Epidermal melanocyte (primary cell): ENCODE measurements around the gene AGBL5.

Experiments used
- DNase-seq: peaks from one replicate; pipeline ENCODE4 v3.0.0; 2011; ENCODE audit warnings: low spot score; ENCODE audit not compliant: insufficient read length

AGBL5 gene

DNA sequence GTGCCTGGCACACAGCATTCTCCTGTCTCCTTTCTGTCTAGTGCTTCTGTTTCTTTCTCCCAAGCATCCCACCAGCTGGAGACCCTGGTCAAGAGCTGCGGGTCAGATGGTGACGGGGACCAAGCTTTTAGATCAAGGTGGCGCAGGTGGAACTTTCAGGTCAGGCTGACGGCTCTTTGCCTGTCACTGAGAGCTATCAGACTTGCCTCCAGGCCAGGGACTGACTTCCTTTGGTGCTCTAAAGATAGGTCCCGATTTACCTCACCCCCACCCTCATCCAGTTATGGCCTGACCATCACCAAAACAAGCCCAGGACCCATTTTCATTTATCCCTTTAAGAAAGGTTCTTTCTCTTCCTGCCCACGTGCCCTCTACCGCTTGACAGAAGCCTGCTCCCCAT is 25.8 kb downstream of the AGBL5 start:
- no peak for DNase-seq

DNA sequence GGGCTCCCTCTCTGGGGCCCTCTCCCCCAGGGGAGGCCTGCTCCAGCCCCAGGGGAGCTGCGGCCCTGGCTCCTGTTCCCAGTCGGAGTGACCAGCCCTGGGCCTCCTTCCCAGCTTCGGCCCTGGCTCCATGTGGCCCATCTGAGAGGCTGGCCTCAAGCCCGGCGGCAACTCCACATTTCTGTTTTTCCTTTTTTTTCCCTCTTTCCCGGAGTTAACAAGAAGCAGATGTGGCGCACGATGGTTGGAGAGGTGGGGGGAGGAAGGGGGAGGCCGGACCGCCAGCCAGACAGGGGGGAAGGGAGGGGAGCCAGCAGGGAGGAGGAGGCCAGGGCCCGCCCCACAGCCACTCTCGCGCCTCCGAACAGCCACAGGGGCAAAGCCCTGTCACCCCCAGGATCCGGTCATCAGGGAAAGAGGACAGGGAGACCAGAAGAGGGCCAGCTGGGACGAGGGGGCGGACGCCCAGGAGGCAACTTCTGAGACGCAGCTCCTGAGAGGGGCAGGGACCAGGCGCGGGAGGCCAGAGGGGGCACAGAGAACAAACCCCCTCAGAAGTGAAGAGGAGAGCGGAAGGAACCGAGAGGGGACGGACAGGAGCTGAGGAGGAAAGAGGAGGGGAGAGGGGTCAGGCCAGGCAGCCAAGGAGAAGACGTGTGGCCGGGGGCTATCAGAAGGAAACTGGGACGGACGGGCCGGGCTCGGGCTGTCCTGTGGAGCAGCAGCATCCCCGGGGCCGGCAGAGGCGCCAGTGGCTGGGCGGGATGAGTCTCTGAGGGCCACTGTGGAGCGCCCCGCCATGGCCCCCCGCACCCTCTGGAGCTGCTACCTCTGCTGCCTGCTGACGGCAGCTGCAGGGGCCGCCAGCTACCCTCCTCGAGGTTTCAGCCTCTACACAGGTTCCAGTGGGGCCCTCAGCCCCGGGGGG is 27.1 kb downstream of the AGBL5 start, which contains the start of gene EMILIN1:
EMILIN1 (plus strand) TSS at position 349 of the 928 bp plus-strand sequence; CDS start at position 800, 451 bp downstream.
- DNase-seq: peak; percentile 68

DNA sequence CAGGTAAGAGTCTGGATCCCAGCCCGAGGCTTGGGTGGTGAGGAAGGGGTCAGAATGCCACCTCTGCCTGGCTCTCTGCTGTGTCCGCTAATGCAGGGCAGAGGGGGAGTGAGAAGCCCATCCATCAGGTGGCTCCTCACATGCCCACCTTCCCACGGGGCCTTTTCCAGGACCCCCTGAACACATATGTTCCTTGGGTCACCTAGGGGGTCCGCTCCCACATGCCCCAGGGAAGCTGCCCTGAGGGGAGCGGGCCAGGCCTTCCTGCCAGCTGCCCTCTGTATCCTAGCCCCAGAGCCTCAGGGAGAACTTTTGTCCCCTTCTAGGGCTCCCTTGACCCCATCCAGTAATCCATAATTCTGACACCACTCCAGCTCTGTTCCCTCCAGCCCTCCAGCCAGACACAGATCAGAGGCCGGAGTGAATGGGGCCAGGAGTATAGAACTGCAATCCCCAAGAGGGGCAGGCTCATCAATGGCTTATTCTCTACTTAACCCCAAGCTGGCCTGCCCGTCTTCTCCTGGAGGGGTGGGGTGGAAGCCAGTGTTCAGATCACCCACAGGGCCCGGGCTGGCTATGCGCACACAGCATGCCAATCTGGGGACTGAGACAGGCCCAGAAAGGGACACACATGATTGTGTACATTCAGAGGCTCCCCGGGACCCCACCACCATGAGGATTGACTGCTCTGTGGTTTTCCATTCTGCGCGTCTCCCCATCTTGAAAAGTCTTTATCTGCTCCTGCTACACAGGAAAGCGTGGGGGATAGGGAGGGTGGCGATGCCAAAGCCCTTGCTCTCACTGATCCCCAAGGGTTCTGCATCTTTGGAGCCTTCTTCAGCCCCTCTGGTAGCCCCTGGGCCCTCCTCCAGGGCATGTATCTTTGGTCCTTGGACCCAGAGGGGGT is 28.0 kb downstream of the AGBL5 start:
- no peak for DNase-seq

DNA sequence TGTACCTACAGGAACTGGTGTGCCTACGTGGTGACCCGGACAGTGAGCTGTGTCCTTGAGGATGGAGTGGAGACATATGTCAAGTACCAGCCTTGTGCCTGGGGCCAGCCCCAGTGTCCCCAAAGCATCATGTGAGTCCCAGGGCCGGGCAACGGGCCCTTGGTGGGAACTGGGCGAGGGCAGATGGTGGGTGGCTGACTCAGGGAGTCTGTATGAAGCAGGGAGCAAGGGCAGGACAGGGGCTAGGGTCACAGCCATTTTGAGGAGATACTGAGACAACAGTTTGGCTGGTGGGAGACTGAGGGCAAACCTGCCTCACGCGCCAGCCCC is 28.6 kb downstream of the AGBL5 start:
- no peak for DNase-seq

DNA sequence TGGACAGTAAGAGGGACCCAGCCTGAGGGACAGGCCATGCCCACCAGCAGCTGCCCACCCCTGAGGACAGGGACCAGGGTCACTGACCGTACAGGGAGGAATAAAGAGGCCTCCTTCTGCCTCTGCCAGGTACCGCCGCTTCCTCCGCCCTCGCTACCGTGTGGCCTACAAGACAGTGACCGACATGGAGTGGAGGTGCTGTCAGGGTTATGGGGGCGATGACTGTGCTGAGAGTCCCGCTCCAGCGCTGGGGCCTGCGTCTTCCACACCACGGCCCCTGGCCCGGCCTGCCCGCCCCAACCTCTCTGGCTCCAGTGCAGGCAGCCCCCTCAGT is 29.1 kb downstream of the AGBL5 start:
- no peak for DNase-seq

DNA sequence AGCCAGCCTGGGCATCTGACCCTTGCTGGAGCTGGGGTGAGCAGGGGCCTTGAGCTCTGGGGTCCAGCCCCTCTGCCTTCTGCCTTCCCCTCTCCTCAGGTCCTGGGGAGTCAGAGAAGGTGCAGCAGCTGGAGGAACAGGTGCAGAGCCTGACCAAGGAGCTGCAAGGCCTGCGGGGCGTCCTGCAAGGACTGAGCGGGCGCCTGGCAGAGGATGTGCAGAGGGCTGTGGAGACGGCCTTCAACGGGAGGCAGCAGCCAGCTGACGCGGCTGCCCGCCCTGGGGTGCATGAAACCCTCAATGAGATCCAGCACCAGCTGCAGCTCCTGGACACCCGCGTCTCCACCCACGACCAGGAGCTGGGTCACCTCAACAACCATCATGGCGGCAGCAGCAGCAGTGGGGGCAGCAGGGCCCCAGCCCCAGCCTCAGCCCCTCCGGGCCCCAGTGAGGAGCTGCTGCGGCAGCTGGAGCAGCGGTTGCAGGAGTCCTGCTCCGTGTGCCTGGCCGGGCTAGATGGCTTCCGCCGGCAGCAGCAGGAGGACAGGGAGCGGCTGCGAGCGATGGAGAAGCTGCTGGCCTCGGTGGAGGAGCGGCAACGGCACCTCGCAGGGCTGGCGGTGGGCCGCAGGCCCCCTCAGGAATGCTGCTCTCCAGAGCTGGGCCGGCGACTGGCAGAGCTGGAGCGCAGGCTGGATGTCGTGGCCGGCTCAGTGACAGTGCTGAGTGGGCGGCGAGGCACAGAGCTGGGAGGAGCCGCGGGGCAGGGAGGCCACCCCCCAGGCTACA is 30.7 kb downstream of the AGBL5 start:
- DNase-seq: no peak

DNA sequence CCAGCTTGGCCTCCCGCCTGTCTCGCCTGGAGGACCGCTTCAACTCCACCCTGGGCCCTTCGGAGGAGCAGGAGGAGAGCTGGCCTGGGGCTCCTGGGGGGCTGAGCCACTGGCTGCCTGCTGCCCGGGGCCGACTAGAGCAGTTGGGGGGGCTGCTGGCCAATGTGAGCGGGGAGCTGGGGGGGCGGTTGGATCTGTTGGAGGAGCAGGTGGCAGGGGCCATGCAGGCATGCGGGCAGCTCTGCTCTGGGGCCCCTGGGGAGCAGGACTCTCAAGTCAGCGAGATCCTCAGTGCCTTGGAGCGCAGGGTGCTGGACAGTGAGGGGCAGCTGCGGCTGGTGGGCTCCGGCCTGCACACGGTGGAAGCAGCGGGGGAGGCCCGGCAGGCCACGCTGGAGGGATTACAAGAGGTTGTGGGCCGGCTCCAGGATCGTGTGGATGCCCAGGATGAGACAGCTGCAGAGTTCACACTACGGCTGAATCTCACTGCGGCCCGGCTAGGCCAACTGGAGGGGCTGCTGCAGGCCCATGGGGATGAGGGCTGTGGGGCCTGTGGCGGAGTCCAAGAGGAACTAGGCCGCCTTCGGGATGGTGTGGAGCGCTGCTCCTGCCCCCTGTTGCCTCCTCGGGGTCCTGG is 31.4 kb downstream of the AGBL5 start:
- no peak for DNase-seq

DNA sequence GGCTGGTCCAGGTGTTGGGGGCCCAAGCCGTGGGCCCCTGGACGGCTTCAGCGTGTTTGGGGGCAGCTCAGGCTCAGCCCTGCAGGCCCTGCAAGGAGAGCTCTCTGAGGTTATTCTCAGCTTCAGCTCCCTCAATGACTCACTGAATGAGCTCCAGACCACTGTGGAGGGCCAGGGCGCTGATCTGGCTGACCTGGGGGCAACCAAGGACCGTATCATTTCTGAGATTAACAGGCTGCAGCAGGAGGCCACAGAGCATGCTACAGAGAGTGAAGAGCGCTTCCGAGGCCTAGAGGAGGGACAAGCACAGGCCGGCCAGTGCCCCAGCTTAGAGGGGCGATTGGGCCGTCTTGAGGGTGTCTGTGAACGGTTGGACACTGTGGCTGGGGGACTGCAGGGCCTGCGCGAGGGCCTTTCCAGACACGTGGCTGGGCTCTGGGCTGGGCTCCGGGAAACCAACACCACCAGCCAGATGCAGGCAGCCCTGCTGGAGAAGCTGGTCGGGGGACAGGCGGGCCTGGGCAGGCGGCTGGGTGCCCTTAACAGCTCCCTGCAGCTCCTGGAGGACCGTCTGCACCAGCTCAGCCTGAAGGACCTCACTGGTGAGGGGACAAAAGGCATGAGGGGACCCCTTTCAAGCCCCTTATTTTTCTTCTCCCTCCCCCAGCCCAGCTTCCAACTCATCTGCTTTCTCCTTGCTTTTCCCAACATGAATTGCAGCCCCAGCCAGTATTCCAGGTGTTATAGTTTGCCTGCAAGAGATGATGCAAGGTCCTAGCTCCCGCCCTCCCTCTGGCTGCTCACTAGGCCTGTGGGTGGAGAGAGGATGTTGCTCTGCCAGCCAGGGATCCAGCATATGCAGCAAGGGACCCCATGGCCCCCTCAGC is 32.2 kb downstream of the AGBL5 start:
- DNase-seq: no peak

DNA sequence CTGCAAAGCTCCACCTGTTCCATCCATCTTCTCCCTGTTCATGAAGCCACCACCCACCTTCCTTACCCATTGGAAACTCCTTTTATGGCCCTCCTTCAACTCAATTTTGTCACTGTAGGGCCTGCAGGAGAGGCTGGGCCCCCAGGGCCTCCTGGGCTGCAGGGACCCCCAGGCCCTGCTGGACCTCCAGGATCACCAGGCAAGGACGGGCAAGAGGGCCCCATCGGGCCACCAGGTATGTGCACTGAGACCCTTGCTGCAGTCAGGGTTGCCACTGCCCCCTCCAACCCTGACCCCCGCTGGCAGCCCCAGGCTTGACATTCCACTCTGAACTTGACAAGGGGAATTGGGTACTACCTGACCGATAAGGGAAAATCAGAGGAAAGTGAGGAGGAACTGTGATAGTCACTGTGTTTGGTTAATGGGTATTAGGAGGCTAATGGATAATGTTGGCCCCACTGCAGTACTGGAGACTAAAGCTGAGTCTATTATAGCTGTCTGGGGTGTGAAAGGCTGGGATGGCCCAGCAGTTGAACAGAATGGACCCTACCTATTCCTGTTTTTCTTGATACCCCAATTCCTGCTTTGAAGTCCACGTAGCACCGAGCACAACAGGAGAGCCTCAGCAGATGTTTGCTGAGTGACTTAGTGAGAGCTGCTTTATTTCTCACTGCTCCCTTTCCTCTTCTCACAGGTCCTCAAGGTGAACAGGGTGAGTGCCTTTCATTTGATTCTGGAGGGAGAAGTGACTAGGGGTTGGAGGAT is 33.0 kb downstream of the AGBL5 start:
- no peak for DNase-seq

DNA sequence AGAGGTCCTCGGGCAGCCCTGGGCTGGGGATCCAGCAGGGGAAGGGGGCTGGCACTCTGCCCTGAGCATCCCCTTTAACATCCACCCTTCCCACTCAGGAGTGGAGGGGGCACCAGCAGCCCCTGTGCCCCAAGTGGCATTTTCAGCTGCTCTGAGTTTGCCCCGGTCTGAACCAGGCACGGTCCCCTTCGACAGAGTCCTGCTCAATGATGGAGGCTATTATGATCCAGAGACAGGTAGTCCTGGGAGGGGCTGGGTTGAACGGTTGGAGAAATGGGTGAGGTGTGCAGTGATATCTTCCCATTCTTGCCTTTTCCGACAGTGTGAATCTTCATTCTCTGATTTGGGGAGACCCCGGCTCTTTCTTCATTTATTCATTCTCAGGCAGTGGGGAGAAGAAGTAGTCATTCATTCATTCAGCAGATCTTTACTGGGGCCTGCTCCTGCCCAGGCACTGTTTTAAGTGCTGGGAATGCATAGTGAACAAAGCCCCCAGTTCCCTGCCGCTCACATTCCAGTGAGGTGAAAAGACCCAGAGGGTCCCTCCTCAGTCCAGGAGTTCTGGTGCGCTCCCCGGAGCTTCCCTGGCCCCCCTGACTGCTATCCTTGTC is 33.7 kb downstream of the AGBL5 start:
- no peak for DNase-seq

DNA sequence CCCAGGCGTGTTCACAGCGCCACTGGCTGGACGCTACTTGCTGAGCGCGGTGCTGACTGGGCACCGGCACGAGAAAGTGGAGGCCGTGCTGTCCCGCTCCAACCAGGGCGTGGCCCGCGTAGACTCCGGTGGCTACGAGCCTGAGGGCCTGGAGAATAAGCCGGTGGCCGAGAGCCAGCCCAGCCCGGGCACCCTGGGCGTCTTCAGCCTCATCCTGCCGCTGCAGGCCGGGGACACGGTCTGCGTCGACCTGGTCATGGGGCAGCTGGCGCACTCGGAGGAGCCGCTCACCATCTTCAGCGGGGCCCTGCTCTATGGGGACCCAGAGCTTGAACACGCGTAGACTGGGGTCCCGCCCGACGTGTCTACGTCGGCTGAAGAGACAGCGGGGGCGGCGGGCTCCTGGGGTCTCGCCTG is 34.2 kb downstream of the AGBL5 start:
- DNase-seq: peak; percentile 64

DNA sequence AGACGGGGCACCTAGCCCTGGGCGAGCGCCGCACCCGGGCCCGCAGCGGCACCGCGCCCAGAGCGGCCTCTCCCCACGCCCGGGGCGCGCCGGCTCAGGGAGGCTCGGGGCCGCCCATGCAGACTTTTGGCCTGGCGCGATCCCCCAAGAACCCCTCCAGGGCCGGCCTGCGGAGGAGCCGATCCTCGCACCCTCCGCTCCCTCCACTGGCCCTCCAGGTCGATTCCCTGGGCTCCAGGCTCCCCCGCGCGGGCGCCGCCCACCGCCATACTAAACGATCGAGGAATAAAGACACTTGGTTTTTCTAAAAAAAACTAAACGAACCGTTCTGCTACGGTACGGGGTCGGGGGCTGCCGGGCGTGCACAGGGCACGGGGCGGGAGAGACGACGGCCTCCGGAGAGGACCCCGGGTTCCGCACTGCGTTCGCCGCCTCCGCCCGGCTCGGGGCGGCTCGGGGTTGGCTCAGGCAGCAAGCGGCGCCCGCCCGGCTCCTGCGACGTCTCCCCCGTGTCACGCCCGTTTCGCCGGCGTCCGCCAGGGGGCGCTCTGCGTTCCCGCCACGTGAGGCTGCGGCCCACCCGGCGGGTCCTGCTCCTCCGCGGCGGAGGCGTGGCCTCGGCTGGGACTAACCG is 34.7 kb downstream of the AGBL5 start:
- DNase-seq: peak; percentile 98

DNA sequence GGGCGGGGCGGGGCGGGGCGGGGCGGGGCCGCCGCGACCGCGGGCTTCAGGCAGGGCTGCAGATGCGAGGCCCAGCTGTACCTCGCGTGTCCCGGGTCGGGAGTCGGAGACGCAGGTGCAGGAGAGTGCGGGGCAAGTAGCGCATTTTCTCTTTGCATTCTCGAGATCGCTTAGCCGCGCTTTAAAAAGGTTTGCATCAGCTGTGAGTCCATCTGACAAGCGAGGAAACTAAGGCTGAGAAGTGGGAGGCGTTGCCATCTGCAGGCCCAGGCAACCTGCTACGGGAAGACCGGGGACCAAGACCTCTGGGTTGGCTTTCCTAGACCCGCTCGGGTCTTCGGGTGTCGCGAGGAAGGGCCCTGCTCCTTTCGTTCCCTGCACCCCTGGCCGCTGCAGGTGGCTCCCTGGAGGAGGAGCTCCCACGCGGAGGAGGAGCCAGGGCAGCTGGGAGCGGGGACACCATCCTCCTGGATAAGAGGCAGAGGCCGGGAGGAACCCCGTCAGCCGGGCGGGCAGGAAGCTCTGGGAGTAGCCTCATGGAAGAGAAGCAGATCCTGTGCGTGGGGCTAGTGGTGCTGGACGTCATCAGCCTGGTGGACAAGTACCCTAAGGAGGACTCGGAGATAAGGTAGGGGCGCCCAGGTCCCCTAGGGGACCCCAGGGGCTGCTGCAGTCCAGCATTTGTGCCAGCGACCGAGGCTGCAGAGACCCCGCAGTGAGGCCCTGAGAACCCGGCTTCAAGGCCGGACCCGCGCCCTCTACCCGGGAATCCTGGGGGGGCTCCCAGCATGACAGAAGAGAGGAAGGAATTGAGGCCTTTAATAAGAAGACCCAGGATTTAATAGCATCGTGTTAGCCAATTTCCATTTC is 35.5 kb downstream of the AGBL5 start, which contains the start of gene KHK:
KHK (plus strand) TSS at position 49 of the 870 bp plus-strand sequence; CDS start at position 537, 488 bp downstream.
- DNase-seq: no peak

DNA sequence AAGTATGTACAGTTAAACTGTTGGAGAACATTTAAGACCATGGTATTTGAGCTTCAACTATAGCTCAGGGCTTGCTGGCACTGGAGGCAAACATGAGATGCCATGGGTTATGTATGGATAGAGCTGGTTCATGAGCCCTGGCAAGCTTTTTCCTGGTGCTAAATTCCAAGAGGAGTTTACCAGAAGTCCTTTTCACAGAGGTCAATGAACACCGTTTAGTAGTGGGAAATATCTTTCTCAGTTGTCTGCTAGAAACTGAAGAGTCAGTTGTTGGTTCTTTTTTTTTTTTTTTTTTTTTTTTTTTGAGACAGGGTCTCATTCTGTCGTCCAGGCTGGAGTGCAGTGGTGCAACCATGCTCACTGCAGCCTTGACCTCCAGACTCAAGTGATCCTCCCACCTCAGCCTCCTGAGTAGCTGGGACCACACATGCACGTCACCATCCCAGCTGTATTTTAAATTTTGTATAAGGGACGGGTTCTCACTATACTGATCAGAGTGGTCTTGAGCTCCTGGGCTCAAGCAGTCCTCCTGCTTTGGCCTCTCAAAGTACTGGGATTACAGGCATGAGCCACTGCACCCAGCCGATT is 36.4 kb downstream of the AGBL5 start:
- DNase-seq: no peak

DNA sequence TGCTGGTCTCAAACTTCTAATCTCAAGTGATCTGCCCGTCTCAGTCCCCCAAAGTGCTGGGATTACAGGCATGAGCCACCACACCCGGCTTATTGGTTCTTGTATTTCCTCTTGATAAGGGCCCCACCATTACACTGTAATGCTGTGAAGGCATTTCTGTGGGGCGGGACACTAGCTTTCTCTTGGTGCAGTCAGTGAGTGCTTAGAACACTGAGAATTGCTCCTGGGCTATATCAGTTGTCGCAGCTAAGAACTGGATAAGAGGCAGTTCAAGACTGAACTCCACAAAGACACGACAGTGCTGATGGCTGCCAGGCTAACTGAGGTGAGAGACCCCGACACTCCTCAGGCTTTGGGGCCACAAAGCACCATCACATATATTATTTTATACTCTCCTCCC is 37.2 kb downstream of the AGBL5 start:
- DNase-seq: no peak

DNA sequence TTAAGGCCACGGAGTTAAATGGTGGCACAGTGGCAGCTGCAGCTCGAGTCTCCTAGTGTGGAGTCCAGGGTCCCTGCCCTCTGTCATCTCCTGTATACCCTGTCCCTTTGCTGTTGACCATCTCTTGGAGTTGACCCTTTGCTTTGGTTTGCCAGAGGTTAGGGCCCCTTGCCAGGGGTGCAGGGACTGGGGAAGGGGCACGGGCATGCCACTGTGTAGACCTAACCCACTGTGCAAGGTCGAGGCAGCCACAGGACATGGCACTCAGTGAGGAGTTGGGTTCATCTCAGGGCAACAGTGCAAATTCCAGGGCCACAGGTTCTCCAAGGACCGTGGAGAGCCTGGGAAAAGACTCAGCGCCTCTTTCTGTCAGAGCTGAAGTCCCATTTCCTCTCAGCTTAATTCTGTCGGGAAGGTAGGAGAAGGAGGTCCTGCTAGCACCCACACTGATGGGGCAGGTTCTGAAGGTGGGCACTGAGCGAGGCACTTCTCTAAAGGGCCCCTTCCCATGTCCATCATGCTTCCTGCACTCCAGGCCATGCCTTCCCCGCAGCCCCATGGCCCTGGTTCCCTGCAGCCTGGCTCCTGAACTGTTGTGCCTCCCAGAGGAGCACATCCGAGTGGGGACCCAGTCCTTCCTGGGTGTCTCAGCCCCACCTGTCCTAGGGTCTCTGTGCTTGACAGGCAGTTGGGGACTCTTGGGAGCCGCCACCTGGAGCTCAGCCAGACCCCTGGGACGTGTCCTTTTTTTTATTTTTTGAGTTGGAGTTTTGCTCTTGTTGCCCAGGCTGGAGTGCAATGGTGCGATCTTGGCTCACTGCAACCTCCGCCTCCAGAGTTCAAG is 37.9 kb downstream of the AGBL5 start:
- DNase-seq: no peak
